HepG2 (cell line): ENCODE measurements around the gene VNN1. TPM values are rescaled to one million over a fixed set of nuclear protein-coding genes. Genes with fewer than 3 reads are reported as not detected.
A peak's percentile ranks its signal among the peaks of the same experiment; 100 is the strongest.

Source experiments
- DDIT3 ChIP-seq: sonication (generic); formaldehyde crosslinking; IDR thresholded peaks from 2 replicates; pipeline ENCODE4 v1.4.0; 2020; ENCODE audit warnings: mild to moderate bottlenecking, missing genetic modification reagents
- FLYWCH1 ChIP-seq: sonication (generic); formaldehyde crosslinking; IDR thresholded peaks from 2 replicates; pipeline ENCODE4 v1.8.1; 2023; ENCODE audit warnings: mild to moderate bottlenecking, missing genetic modification reagents
- GABPB1 ChIP-seq: IDR thresholded peaks from 2 replicates; pipeline ENCODE4 v1.6.1; 2016; ENCODE audit warnings: mild to moderate bottlenecking, missing genetic modification reagents, moderate library complexity, missing compliant biosample characterization
- HNRNPLL ChIP-seq: fragments of 200-400 bp; formaldehyde crosslinking; IDR thresholded peaks from 2 replicates; pipeline ENCODE4 v1.6.1; 2017; ENCODE audit warnings: mild to moderate bottlenecking, low read depth, low read length; ENCODE audit not compliant: poor library complexity, severe bottlenecking
- IKZF5 ChIP-seq: IDR thresholded peaks from 2 replicates; pipeline ENCODE4 v1.6.1; 2018; ENCODE audit warnings: missing genetic modification reagents, mild to moderate bottlenecking, missing compliant biosample characterization
- KLF15 ChIP-seq: sonication (generic); formaldehyde crosslinking; IDR thresholded peaks from 2 replicates; pipeline ENCODE4 v1.8.1; 2023; ENCODE audit warnings: borderline replicate concordance, mild to moderate bottlenecking, inconsistent platforms, missing genetic modification reagents, mixed read lengths
- LRRFIP1 ChIP-seq: sonication (generic); formaldehyde crosslinking; conservative IDR thresholded peaks from 2 replicates; pipeline ENCODE4 v1.4.0; 2020; ENCODE audit warnings: missing genetic modification reagents
- MTERF4 ChIP-seq: sonication (generic); formaldehyde crosslinking; IDR thresholded peaks from 2 replicates; pipeline ENCODE4 v1.8.0; 2023; ENCODE audit warnings: mild to moderate bottlenecking, missing genetic modification reagents
- MTF1 ChIP-seq: sonication (generic); formaldehyde crosslinking; IDR thresholded peaks from 2 replicates; pipeline ENCODE4 v1.5.0; 2020; ENCODE audit warnings: missing genetic modification reagents
- RCOR2 ChIP-seq: IDR thresholded peaks from 2 replicates; pipeline ENCODE4 v1.6.1; 2016; ENCODE audit warnings: missing biosample characterization, missing genetic modification reagents
- REXO4 ChIP-seq: sonication (generic); formaldehyde crosslinking; IDR thresholded peaks from 2 replicates; pipeline ENCODE4 v1.8.0; 2022; ENCODE audit warnings: missing genetic modification reagents, mild to moderate bottlenecking, borderline replicate concordance
- RFX1 ChIP-seq: fragments of 450-650 bp; IDR thresholded peaks from 2 replicates; pipeline ENCODE4 v1.6.1; 2017
- SETDB1 ChIP-seq: sonication (generic); formaldehyde crosslinking; IDR thresholded peaks from 2 replicates; pipeline ENCODE4 v1.5.1; 2020; ENCODE audit warnings: missing genetic modification reagents, mild to moderate bottlenecking, borderline replicate concordance
- TAF15 ChIP-seq: fragments of 200-400 bp; formaldehyde crosslinking; IDR thresholded peaks from one replicate; pipeline ENCODE4 v1.6.1; 2018; ENCODE audit warnings: mild to moderate bottlenecking, low read depth, low read length; ENCODE audit not compliant: poor library complexity, severe bottlenecking
- ZBTB33 ChIP-seq: sonication (generic); formaldehyde crosslinking; IDR thresholded peaks from 2 replicates; pipeline ENCODE4 v1.4.0; 2020; ENCODE audit warnings: missing genetic modification reagents
- ZBTB37 ChIP-seq: sonication (generic); formaldehyde crosslinking; IDR thresholded peaks from 2 replicates; pipeline ENCODE4 v1.4.0; 2020; ENCODE audit warnings: mild to moderate bottlenecking, missing genetic modification reagents
- ZBTB8A ChIP-seq: sonication (generic); formaldehyde crosslinking; IDR thresholded peaks from 2 replicates; pipeline ENCODE4 v1.4.0; 2020; ENCODE audit warnings: mild to moderate bottlenecking, low read depth, missing genetic modification reagents, borderline replicate concordance
- ZNF17 ChIP-seq: sonication (generic); formaldehyde crosslinking; IDR thresholded peaks from 2 replicates; pipeline ENCODE4 v1.5.0; 2020; ENCODE audit warnings: mild to moderate bottlenecking, missing genetic modification reagents
- ZNF207 ChIP-seq: fragments of 450-650 bp; IDR thresholded peaks from 2 replicates; pipeline ENCODE4 v1.6.1; 2016; ENCODE audit warnings: antibody characterized with exemption, borderline replicate concordance
- ZNF510 ChIP-seq: sonication (generic); formaldehyde crosslinking; IDR thresholded peaks from 2 replicates; pipeline ENCODE4 v1.4.0; 2020; ENCODE audit warnings: low read depth, mild to moderate bottlenecking, missing genetic modification reagents
- ZNF607 ChIP-seq: sonication (generic); formaldehyde crosslinking; IDR thresholded peaks from 2 replicates; pipeline ENCODE4 v1.5.1; 2020; ENCODE audit warnings: missing genetic modification reagents, mild to moderate bottlenecking, borderline replicate concordance
- ZNF724P ChIP-seq: sonication (generic); formaldehyde crosslinking; IDR thresholded peaks from 2 replicates; pipeline ENCODE4 v1.8.0; 2022; ENCODE audit warnings: missing genetic modification reagents, borderline replicate concordance
- polyA plus RNA-seq, 8 experiments: library from polyadenylated mRNA; depleted of rRNA in 3 of 8; stranded (reverse) in 7 of 8; unstranded in 1 of 8; fragments of >200 nt; fragmentation: Illumina TruSeq in 4 of 8; extraction: Trizol in 4 of 8; gene quantifications; 2 replicates each; pipeline versions ENCODE4 v1.2.1 to v1.2.3, GENCODE V29; 2011 to 2016; ENCODE audit warnings: low read depth in 4 of 8, missing spikeins in 1 of 8, mixed read lengths in 1 of 8; ENCODE audit not compliant: insufficient read depth in 1 of 8
- total RNA-seq, 5 experiments: library from RNA; depleted of rRNA; stranded (reverse); fragments of >200 nt; fragmentation: Illumina TruSeq; extraction: Trizol; gene quantifications; 2 replicates each; pipeline ENCODE4 v1.2.3, GENCODE V29; 2016; ENCODE audit warnings: low read depth in 1 of 5

The VNN1 gene
- total and polyA plus RNA-seq, 2 of the 13 experiments (the other 11 are each of a cell fraction or from before 2014, with no cell fraction given), result 0.62 to 4.0 TPM

- TF ChIP-seq DDIT3, result peak; percentile 93; the same call in 1 of the 2 replicates
- 0 out of 2 replicates have a peak, but pooled peaks have one; percentile 23 for TF ChIP-seq ZNF607
- TF ChIP-seq HNRNPLL, result no peak
- TF ChIP-seq TAF15, result no peak
- TF ChIP-seq ZNF510 (CRISPR knock-in tag), result no peak
- TF ChIP-seq MTF1 (CRISPR knock-in tag), result no peak
- TF ChIP-seq RCOR2 (CRISPR knock-in tag), result peak; percentile 94
- no peak for TF ChIP-seq ZBTB37
- TF ChIP-seq IKZF5 (CRISPR knock-in tag), result peak; percentile 80
- TF ChIP-seq ZNF724P (CRISPR knock-in tag), result no peak
- no peak for TF ChIP-seq ZBTB8A (CRISPR knock-in tag)
- TF ChIP-seq LRRFIP1, result no peak
- no peak for TF ChIP-seq RFX1
- no peak for TF ChIP-seq FLYWCH1 (CRISPR knock-in tag)
- TF ChIP-seq ZNF207, result no peak
- no peak for TF ChIP-seq KLF15
- no peak for TF ChIP-seq ZNF17 (CRISPR knock-in tag)
- no peak for TF ChIP-seq SETDB1
- no peak for TF ChIP-seq REXO4 (CRISPR knock-in tag)
- TF ChIP-seq MTERF4, result no peak
- peak; percentile 57 for TF ChIP-seq GABPB1 (CRISPR knock-in tag)
- TF ChIP-seq ZBTB33 (CRISPR knock-in tag), result 0 out of 2 replicates have a peak, but pooled peaks have one; percentile 58
These were observed 20.9 kb upstream of the VNN1 start (continued) for GRCh38 chr6:132734694-132735236.
